Psoas muscle (tissue), 8 donors: ENCODE measurements around the gene GARRE1. TPM values are rescaled to one million over a fixed set of nuclear protein-coding genes. Genes with fewer than 3 reads are reported as not detected.
"Not testable (repeated sequence)": the region's sequence is repeated elsewhere in the genome, so short reads cannot be mapped to it uniquely, and the experiment has no call there.

ENCODE experiments used
- ATAC-seq, 4 donors: fragments of 200-7000 bp; cut with Tn5 transposase; one replicate each; pipeline ENCODE4 v1.9.1; 2020; ENCODE audit warnings: moderate library complexity in 3 of 4, mild to moderate bottlenecking in 2 of 4
- DNase-seq, 2 donors: peaks; one replicate each; pipeline ENCODE4 v3.0.0-alpha.2; 2020
- H3K27ac ChIP-seq: fragments of 200-600 bp; one replicate; pipeline ENCODE4 v1.8.0; 2022
- H3K27me3 ChIP-seq, 3 donors: fragments of 200-600 bp in 1 of 3; one replicate each; pipeline versions ENCODE4 v1.6.1 to v1.8.0; 2013 to 2022; ENCODE audit warnings: low read length in 2 of 3, mild to moderate bottlenecking in 2 of 3, moderate library complexity in 1 of 3; ENCODE audit not compliant: insufficient read depth in 3 of 3
- H3K36me3 ChIP-seq, 2 donors: fragments of 200-600 bp in 1 of 2; one replicate each; pipeline versions ENCODE4 v1.6.1 to v1.8.0; 2013 to 2022; ENCODE audit warnings: low read depth in 1 of 2, mild to moderate bottlenecking in 1 of 2, moderate library complexity in 1 of 2; ENCODE audit not compliant: insufficient read depth in 1 of 2
- H3K4me1 ChIP-seq: fragments of 200-600 bp; one replicate; pipeline ENCODE4 v1.8.0; 2022
- H3K4me3 ChIP-seq: fragments of 200-600 bp; one replicate; pipeline ENCODE4 v1.8.0; 2022; ENCODE audit warnings: mild to moderate bottlenecking
- H3K9me3 ChIP-seq: fragments of 200-600 bp; one replicate; pipeline ENCODE4 v1.8.0; 2022
- WGBS, 3 donors: extraction: QIAGEN DNeasy Blood & Tissue Kit; methylation state at CpG; one replicate each; pipeline versions ENCODE4 v1.1.6 to v1.1.7; 2013; 5-methylcytosine and 5-hydroxymethylcytosine counted together
- intact Hi-C, 2 donors: fragments of 100-400 bp; cut with DNase I; formaldehyde crosslinking; loops; one replicate each; pipeline versions ENCODE4 v1.11.0 to v1.14.2; 2022
- polyA plus RNA-seq, 3 donors: library from polyadenylated mRNA; stranded (reverse); fragments of 200-250 nt; gene quantifications; one replicate each; pipeline ENCODE4 v1.2.3, GENCODE V29; 2013
- total RNA-seq, 4 donors: library from RNA; stranded (reverse); fragmentation: NEBNext Ultra II Directional in 2 of 4; extraction: Animal tissue kit (Norgen Biotek cat#: 25700) in 2 of 4; gene quantifications; one replicate each; pipeline versions ENCODE4 v1.2.1 to v1.2.4, GENCODE V29; 2021 to 2023
- TF ChIP-seq, protein P1 (sequence below): fragments of 200-600 bp; IDR thresholded peaks from one replicate; pipeline ENCODE4 v1.8.0; 2022; ENCODE audit warnings: antibody characterized with exemption
- donor health status: healthy with polysubstance abuse.
- donor health status: DM: no; HTN: no; CAD: no; lungs with moderate emphysema.
- donor health status: Bipolar disorder and iron deficiency.
- donor health status: healthy.
- donor health status: DM: yes; HTN: yes; CAD: no.
- donor health status: DM: no; HTN: no; CAD: no.
- donor health status: DM: no; HTN: no; CAD: no.
- donor health status: DM: yes; HTN: yes; CAD: no.

The GARRE1 gene
- total and polyA plus RNA-seq, 7 donors, result 4.8 to 22.8 (median 16.4) TPM

GRCh38 chr19:34214040-34214439 is 40.3 kb upstream of the GARRE1 start:
- Histone ChIP-seq H3K27me3 (no peaks in the 10 kb centered on the region), H3K4me1 (peaks cover 14% of the 10 kb centered on the region), H3K4me3 (no peak overlapping the region), H3K36me3 (peaks cover 0 to 83% of the 10 kb centered on the region in 2 donors), H3K9me3 (no peaks in the 10 kb centered on the region), H3K27ac (no peak overlapping the region)
- DNase-seq, result no peak
- no peak for ATAC-seq
- WGBS, 3 donors, result 95 to 97% (median 97%) methylated on average over 4 of the region's 4 CpGs
- TF ChIP-seq, protein P1, sequence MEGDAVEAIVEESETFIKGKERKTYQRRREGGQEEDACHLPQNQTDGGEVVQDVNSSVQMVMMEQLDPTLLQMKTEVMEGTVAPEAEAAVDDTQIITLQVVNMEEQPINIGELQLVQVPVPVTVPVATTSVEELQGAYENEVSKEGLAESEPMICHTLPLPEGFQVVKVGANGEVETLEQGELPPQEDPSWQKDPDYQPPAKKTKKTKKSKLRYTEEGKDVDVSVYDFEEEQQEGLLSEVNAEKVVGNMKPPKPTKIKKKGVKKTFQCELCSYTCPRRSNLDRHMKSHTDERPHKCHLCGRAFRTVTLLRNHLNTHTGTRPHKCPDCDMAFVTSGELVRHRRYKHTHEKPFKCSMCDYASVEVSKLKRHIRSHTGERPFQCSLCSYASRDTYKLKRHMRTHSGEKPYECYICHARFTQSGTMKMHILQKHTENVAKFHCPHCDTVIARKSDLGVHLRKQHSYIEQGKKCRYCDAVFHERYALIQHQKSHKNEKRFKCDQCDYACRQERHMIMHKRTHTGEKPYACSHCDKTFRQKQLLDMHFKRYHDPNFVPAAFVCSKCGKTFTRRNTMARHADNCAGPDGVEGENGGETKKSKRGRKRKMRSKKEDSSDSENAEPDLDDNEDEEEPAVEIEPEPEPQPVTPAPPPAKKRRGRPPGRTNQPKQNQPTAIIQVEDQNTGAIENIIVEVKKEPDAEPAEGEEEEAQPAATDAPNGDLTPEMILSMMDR, result no peak
- intact Hi-C loops, result no loop called here

DNA sequence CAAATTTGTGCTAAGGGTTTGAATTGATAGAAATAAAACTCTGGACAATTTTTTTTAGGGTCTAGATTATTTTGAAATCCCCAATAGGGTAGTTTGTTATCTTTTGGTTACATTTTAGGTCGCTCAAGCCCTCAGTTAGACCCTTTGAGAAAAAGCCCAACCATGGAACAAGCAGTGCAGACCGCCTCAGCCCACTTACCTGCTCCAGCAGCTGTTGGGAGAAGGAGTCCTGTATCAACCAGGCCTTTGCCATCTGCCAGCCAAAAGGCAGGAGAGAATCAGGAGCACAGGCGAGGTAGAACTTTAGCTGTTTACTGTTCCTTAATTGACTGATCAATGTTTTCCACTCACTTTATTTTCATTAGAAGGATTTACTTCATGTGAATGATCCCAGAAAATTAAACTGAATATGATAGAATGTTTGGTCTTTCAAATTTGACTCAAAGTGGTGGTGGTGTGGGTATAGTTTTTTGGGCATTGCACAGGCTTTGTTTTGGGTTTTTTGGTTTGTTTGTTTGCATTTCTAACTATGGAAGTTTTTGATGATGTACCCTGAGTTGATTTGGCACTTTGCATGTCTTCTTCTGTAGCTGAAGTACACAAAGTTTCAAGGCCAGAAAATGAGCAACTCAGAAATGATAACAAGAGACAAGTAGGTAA is 39.2 kb upstream of the GARRE1 start:
- TF ChIP-seq, protein P1, result no peak
- Histone ChIP-seq H3K4me3 (no peak overlapping the region), H3K27ac (no peak overlapping the region), H3K36me3 (peaks cover 0 to 83% of the 10 kb centered on the region in 2 donors), H3K9me3 (no peaks in the 10 kb centered on the region), H3K4me1 (peaks cover 18% of the 10 kb centered on the region), H3K27me3 (no peaks in the 10 kb centered on the region)
- 95 to 97% (median 95%) methylated on average over 3 of the region's 3 CpGs for WGBS, 3 donors
- no peak for DNase-seq
- no peak for ATAC-seq
- intact Hi-C loops, result no loop called here

DNA sequence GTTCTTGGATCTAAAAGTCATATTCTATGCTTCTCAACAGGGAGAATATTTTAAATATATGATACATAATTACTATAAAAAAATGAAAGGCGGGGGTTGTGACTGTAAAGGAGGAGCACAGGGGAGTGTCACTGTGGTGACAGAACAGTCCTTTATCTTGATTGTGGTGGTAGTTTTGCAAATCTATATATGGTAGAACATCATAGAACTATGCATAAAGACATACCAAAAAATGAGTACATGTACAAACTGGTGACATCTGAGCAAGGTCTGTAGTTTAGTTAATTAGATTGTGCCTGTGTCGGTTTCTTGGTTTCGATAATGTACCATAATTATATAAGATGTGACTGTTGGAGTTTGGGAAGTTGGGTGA is 38.7 kb upstream of the GARRE1 start:
- Histone ChIP-seq H3K4me3 (no peak overlapping the region), H3K27ac (no peak overlapping the region), H3K4me1 (peaks cover 18% of the 10 kb centered on the region), H3K27me3 (no peaks in the 10 kb centered on the region), H3K36me3 (peaks cover 1 to 80% of the 10 kb centered on the region in 2 donors), H3K9me3 (no peaks in the 10 kb centered on the region)
- ATAC-seq, result no peak
- 93 to 98% (median 97%) methylated on average over 3 of the region's 3 CpGs for WGBS, 3 donors
- intact Hi-C loops, result no loop called here
- TF ChIP-seq, protein P1, result no peak
- DNase-seq, result no peak

- intact Hi-C loops, H3K9me3 ChIP-seq, H3K4me3 ChIP-seq, H3K27me3 ChIP-seq, H3K27ac ChIP-seq, DNase-seq, ATAC-seq: not testable (repeated sequence)
- 67 to 83% (median 68%) methylated on average over 14 of the region's 14 CpGs for WGBS, 3 donors
- peaks cover 2 to 80% of the 10 kb centered on the region in 2 donors for H3K36me3 ChIP-seq
- H3K4me1 ChIP-seq, result peaks cover 18% of the 10 kb centered on the region
Measured at GRCh38 chr19:34216745-34217219, 37.6 kb upstream of the GARRE1 start.

DNA sequence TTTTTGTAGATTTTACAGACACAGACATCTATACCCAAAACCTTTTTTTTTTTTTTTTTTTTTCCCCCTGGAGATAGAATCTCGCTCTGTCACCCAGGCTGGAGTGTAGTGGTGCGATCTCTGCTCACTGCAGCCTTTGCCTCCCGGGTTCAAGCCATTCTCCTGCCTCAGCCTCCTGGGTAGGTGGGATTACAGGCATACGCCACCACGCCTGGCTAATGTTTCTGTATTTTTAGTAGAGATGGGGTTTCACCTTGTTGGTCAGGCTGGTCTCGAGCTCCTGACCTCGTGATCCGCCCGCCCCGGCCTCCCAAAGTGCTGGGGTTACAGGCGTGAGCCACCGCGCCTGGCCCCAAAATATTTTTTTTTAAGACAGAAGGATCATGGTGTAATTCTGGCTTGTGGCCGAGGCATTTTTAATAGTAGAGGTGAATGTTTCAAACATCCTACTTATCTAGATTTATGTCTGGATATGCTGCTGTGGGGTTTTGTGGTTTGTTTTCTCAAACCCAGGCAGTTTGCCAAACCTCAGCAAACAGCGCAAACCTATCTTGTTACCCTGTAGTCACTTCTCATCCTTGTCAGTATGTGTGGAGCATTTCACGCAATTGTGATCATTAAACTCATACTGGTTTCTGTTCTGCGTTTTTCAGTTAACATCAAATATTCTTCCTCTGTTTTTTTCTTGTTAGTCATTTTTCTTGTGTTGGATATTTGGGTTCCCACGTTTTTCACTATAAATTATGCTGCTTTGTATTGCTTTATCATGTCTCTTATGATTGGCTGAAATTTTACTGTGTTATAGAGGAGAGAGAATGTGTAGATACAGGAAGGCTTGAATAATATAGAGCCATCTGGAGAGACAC is 36.2 kb upstream of the GARRE1 start:
- ATAC-seq, result peak; percentile 85 to 87 (median 86)

More for the DNA sequence above, 36.2 kb upstream of the GARRE1 start:
- no peak overlapping the region for H3K27ac ChIP-seq
- no peaks in the 10 kb centered on the region for H3K9me3 ChIP-seq
- H3K4me3 ChIP-seq, result no peak overlapping the region
- intact Hi-C loops, result no loop called here
- no peak for DNase-seq
- H3K4me1 ChIP-seq, result peaks cover 18% of the 10 kb centered on the region
- WGBS, 3 donors, result 60 to 80% (median 72%) methylated on average over 18 of the region's 18 CpGs
- peaks cover 9 to 80% of the 10 kb centered on the region in 2 donors for H3K36me3 ChIP-seq
- H3K27me3 ChIP-seq, result no peaks in the 10 kb centered on the region
- TF ChIP-seq, protein P1, result no peak
